Activated naive CD8-positive, alpha-beta T cell treated with anti-CD3 and anti-CD28 coated beads, Interleukin-2, amount 50 U/mL, for 24 hours (primary cell): ENCODE results near the gene SSBP3.
"Not testable (repeated sequence)": the region's sequence is repeated elsewhere in the genome, so short reads cannot be mapped to it uniquely, and the experiment has no call there.

Experiments
- ATAC-seq: fragments of 150-1000 bp; cut with Tn5 transposase; one replicate; pipeline ENCODE4 v1.10.0; 2021
- DNase-seq: peaks from one replicate; pipeline ENCODE4 v3.0.0; 2021
- H3K27ac Mint-ChIP-seq: one replicate; pipeline ENCODE4 v1.8.0; 2021; ENCODE audit warnings: mild to moderate bottlenecking, mixed read lengths
- H3K27me3 Mint-ChIP-seq: one replicate; pipeline ENCODE4 v1.8.0; 2021; ENCODE audit warnings: mixed read lengths
- H3K36me3 Mint-ChIP-seq: one replicate; pipeline ENCODE4 v1.8.0; 2021; ENCODE audit warnings: low read depth, mixed read lengths
- H3K4me1 Mint-ChIP-seq: one replicate; pipeline ENCODE4 v1.8.0; 2021; ENCODE audit warnings: mixed read lengths
- H3K4me3 Mint-ChIP-seq: one replicate; pipeline ENCODE4 v1.8.0; 2021; ENCODE audit warnings: mild to moderate bottlenecking, moderate library complexity, mixed read lengths
- H3K9me3 Mint-ChIP-seq: one replicate; pipeline ENCODE4 v1.8.0; 2021; ENCODE audit warnings: mixed read lengths

SSBP3 gene

GRCh38 chr1:54392401-54392800 is 13.8 kb downstream of the SSBP3 start:
- no peaks in the 10 kb centered on the region for H3K9me3 Mint-ChIP-seq
- ATAC-seq (no peak), DNase-seq (no peak)
- H3K4me1 Mint-ChIP-seq, result peaks cover 12% of the 10 kb centered on the region
- H3K4me3 Mint-ChIP-seq, result no peak overlapping the region
- H3K27me3 Mint-ChIP-seq, result no peaks in the 10 kb centered on the region
- peaks cover 22% of the 10 kb centered on the region for H3K36me3 Mint-ChIP-seq
- H3K27ac Mint-ChIP-seq, result no peak overlapping the region

DNA sequence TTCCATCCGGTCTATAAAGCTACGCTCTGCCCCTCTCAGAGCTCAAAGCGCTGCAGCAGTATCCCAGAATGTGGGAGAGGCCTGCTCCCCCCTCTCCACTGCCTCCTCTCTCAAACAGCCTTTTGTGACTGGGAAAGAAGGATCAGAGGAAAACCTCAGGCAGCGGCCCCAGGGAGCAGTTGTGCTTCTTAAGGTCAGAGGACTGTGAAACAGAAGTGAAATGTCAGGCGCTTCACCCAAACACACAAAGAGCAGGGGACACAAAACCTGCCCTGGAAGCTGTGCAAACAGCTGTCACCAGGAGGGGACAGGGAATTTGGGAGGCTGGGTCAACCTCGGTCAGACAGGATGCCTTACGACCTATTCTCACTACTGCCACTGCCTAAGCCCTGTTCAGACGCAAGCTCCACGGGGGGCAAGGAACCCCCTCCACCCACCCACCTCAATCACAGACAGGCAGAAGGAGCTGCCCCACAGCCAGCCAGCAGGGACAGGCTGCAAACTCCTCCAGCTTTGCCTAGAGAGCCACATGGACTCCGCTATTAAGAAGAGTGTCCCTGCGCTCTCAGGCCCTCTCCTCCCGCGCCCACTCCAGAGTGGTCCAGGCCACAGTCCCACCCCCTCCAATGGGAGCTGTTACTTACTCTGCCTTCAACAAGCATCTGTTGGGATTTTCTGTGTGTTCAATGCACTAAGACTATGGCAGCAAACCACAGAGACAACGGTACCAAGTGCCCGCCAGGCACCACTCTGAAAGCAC is 14.6 kb downstream of the SSBP3 start:
- H3K4me3 Mint-ChIP-seq, result no peak overlapping the region
- peaks cover 19% of the 10 kb centered on the region for H3K36me3 Mint-ChIP-seq
- no peaks in the 10 kb centered on the region for H3K9me3 Mint-ChIP-seq
- ATAC-seq (no peak), DNase-seq (no peak)
- no peak overlapping the region for H3K27ac Mint-ChIP-seq
- H3K27me3 Mint-ChIP-seq, result no peaks in the 10 kb centered on the region
- H3K4me1 Mint-ChIP-seq, result peaks cover 11% of the 10 kb centered on the region

GRCh38 chr1:54390655-54391054 is 15.5 kb downstream of the SSBP3 start:
- Mint-ChIP-seq H3K36me3 (peaks cover 15% of the 10 kb centered on the region), H3K4me1 (peaks cover 7% of the 10 kb centered on the region), H3K27ac (no peak overlapping the region), H3K27me3 (no peaks in the 10 kb centered on the region), H3K9me3 (no peaks in the 10 kb centered on the region), H3K4me3 (no peak overlapping the region)
- no peak for DNase-seq
- no peak for ATAC-seq

- DNase-seq, ATAC-seq, H3K27me3 Mint-ChIP-seq, H3K4me3 Mint-ChIP-seq, H3K27ac Mint-ChIP-seq, H3K4me1 Mint-ChIP-seq, H3K9me3 Mint-ChIP-seq: not testable (repeated sequence)
- H3K36me3 Mint-ChIP-seq, result peaks cover 15% of the 10 kb centered on the region
These were observed 16.6 kb downstream of the SSBP3 start for GRCh38 chr1:54389608-54390007.

DNA sequence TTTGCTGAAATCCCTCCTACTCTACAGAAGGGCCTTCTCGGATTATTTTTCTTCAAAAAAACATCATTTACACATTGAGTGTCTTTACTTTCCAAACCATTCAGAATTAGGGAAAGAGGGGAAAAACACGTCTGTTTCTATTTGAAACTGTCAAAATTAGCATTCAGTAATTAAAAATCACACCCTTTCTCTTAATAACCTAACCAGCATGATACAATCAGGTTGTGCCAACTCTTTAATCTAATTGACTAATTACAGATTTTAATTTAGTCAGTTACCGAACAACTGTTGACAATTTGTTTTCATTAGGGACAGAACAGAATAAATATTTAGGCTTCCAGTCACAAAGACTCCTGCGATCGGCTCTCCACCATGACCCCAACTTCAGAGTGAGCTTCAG is 18.8 kb downstream of the SSBP3 start:
- H3K4me1 Mint-ChIP-seq, result peaks cover 7% of the 10 kb centered on the region
- ATAC-seq (no peak), DNase-seq (no peak)
- no peak overlapping the region for H3K4me3 Mint-ChIP-seq
- H3K27me3 Mint-ChIP-seq, result no peaks in the 10 kb centered on the region
- H3K36me3 Mint-ChIP-seq, result peaks cover 8% of the 10 kb centered on the region
- H3K27ac Mint-ChIP-seq, result no peak overlapping the region
- no peaks in the 10 kb centered on the region for H3K9me3 Mint-ChIP-seq

DNA sequence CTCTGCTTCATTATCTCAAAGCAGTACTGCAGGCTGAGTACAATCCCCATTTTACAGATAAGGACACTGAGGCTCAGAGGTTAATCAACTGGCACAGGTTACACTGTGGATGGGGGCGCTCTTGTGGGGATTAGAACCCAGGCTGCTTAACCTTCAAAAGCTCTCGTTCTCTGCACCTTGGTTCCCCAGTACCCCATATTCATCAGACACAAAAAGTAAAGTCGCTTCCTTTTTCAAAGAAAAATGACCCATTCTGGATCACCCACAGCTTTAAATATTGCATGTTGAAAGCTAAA is 20.5 kb downstream of the SSBP3 start:
- H3K27me3 Mint-ChIP-seq, result no peaks in the 10 kb centered on the region
- ATAC-seq (no peak), DNase-seq (no peak)
- H3K27ac Mint-ChIP-seq, result no peak overlapping the region
- no peaks in the 10 kb centered on the region for H3K9me3 Mint-ChIP-seq
- H3K4me1 Mint-ChIP-seq, result peaks cover 17% of the 10 kb centered on the region
- H3K4me3 Mint-ChIP-seq, result no peak overlapping the region
- H3K36me3 Mint-ChIP-seq, result peaks cover 4% of the 10 kb centered on the region

GRCh38 chr1:54384918-54385726 is 21.1 kb downstream of the SSBP3 start:
- ATAC-seq (no peak), DNase-seq (no peak)
- H3K27me3 Mint-ChIP-seq, result no peaks in the 10 kb centered on the region
- no peaks in the 10 kb centered on the region for H3K9me3 Mint-ChIP-seq
- H3K36me3 Mint-ChIP-seq, result peaks cover 6% of the 10 kb centered on the region
- peaks cover 23% of the 10 kb centered on the region for H3K4me1 Mint-ChIP-seq
- peak overlapping the region; percentile 12 for H3K27ac Mint-ChIP-seq
- H3K4me3 Mint-ChIP-seq, result no peak overlapping the region

DNA sequence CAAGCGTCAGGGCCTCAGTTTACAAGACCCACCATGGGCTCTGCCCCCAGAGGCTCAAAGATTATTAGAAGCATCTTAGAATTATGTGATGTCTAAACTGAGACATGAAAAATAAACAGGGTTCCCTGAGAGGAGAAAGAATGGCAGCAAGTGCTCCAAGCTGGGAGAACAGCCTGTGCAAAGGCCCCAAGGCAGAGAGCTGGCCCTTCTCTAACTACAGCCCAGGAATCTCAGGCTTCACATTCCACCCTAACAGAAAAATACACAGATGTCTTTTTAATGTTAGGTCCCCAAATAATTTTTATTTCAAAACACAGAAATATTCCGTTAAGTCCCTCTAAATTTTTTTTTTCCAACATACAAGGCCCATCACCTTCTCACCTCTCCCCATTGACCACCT is 21.7 kb downstream of the SSBP3 start:
- DNase-seq (no peak), ATAC-seq (no peak)
- Mint-ChIP-seq H3K9me3 (no peaks in the 10 kb centered on the region), H3K27ac (peak overlapping the region; percentile 12), H3K4me1 (peaks cover 28% of the 10 kb centered on the region), H3K4me3 (no peak overlapping the region), H3K27me3 (no peaks in the 10 kb centered on the region), H3K36me3 (peaks cover 7% of the 10 kb centered on the region)

DNA sequence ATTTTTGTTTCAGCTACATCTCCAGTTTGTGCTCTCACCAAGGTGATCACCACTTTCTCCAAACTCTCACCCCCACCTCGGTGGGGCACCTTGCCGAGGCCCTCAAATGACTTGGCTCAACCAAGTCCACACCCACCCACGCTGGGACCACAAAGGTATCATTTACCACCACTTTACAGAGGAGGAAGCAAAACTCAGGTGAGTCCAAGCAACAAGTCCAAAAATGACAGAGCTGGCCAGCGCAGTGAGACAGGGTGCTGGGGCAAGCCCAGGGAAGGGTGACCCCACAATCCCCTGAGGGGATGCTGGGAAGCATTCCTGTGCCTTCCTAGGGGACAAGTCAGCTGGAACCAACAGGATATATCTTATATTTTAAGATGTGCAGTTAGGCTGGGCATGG is 24.7 kb downstream of the SSBP3 start:
- Mint-ChIP-seq H3K9me3 (no peaks in the 10 kb centered on the region), H3K4me3 (no peak overlapping the region), H3K4me1 (peaks cover 54% of the 10 kb centered on the region), H3K36me3 (peaks cover 8% of the 10 kb centered on the region), H3K27ac (peak overlapping the region; percentile 22), H3K27me3 (no peaks in the 10 kb centered on the region)
- peak; percentile 27 for DNase-seq
- no peak for ATAC-seq

DNA sequence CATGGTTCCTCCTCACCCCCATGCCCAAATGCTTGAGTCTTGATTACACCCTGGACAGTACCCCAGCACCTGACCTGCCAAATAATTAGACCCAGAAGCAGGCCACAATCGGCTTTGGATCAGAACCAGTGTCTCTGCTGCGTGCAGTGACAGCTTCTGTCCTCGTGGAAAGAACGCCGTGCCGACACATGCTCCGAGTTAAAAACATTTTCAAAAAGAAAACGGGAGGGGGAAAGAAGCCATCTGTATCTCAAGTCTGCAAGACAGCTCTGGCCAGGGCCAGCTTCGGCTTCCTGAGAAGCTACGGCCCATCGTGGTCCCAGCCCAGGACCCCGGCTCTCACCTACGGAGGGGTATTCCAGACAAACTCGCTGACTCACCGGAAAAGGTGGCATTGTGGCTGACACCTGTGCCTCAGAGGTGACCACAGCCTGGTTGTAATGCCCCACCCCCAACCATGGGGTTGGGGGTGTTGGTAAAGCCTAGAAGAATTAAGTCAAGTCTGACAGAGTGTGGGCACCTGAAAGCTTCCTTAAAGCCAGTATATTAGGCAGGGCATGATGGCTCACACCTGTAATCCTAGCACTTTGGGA is 25.8 kb downstream of the SSBP3 start:
- peaks cover 8% of the 10 kb centered on the region for H3K36me3 Mint-ChIP-seq
- H3K27ac Mint-ChIP-seq, result peak overlapping the region; percentile 56
- H3K9me3 Mint-ChIP-seq, result no peaks in the 10 kb centered on the region
- H3K27me3 Mint-ChIP-seq, result no peaks in the 10 kb centered on the region
- no peak overlapping the region for H3K4me3 Mint-ChIP-seq
- peak; percentile 35 for ATAC-seq
- DNase-seq, result peak; percentile 47
- H3K4me1 Mint-ChIP-seq, result peaks cover 58% of the 10 kb centered on the region

DNA sequence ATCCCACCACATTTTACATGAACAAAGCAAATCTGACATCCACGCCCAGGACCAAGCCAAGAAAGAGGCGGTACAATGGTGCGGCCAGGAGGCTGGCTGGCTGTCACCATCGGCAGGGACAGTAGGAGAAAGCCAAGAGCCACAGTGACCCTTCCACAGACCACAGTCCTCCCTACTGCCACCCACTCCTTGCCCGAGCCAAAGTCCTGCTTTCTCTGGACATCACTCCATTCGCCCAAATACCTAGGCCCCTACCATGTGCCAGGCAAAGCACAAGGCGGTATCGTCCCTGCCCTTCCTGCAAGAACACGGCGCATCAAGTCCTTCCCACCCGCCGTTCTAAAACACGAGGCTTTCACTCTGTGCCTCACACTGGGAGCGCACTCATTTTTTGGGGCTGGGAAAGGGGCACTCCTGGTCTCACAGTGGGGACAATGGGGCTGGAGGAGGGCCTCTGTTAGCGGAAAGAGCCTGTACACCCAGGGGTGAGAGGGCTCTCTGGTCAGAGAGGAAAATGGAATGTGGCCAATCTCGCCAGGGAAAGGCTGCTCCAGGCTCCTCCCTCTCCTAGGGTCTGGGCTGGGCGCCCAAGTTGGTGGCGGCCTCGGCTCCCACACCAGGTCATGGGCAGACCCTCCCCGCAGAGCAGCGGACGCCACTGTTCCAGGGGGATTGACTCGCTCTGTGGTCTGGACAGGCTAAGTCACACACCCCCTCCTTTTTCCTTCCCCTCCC is 26.5 kb downstream of the SSBP3 start:
- no peaks in the 10 kb centered on the region for H3K9me3 Mint-ChIP-seq
- DNase-seq, result no peak
- H3K27ac Mint-ChIP-seq, result no peak overlapping the region
- H3K27me3 Mint-ChIP-seq, result no peaks in the 10 kb centered on the region
- peaks cover 61% of the 10 kb centered on the region for H3K4me1 Mint-ChIP-seq
- H3K4me3 Mint-ChIP-seq, result no peak overlapping the region
- no peak for ATAC-seq
- peaks cover 8% of the 10 kb centered on the region for H3K36me3 Mint-ChIP-seq

GRCh38 chr1:54378874-54379554 is 27.2 kb downstream of the SSBP3 start:
- H3K4me1 Mint-ChIP-seq, result peaks cover 66% of the 10 kb centered on the region
- peaks cover 8% of the 10 kb centered on the region for H3K36me3 Mint-ChIP-seq
- H3K27me3 Mint-ChIP-seq, result no peaks in the 10 kb centered on the region
- DNase-seq (no peak), ATAC-seq (no peak)
- H3K9me3 Mint-ChIP-seq, result no peaks in the 10 kb centered on the region
- H3K4me3 Mint-ChIP-seq, result no peak overlapping the region
- peak overlapping the region; percentile 18 for H3K27ac Mint-ChIP-seq

- Mint-ChIP-seq H3K36me3 (peaks cover 8% of the 10 kb centered on the region), H3K9me3 (no peaks in the 10 kb centered on the region), H3K27me3 (no peaks in the 10 kb centered on the region), H3K27ac (no peak overlapping the region), H3K4me1 (peaks cover 73% of the 10 kb centered on the region), H3K4me3 (no peak overlapping the region)
- DNase-seq (no peak), ATAC-seq (no peak)
These were observed 27.9 kb downstream of the SSBP3 start for GRCh38 chr1:54378157-54378873.
